MG63 (cell line): ENCODE results near the gene DMKN. TPM values are rescaled to one million over a fixed set of nuclear protein-coding genes. Genes with fewer than 3 reads are reported as not detected.
A peak's percentile ranks its signal among the peaks of the same experiment; 100 is the strongest.

Experiments
- DNase-seq: peaks from one replicate; pipeline ENCODE4 v3.0.0-alpha.2; 2020
- H3K27me3 ChIP-seq: fragments of 250-450 bp; sonication (Bioruptor Pico); 2 replicates; pipeline ENCODE4 v1.5.1; 2020; ENCODE audit warnings: mild to moderate bottlenecking, moderate library complexity
- H3K36me3 ChIP-seq: fragments of 250-450 bp; sonication (Bioruptor Pico); 2 replicates; pipeline ENCODE4 v1.5.1; 2020; ENCODE audit warnings: mild to moderate bottlenecking, moderate library complexity
- H3K4me3 ChIP-seq: fragments of 250-450 bp; sonication (Bioruptor Pico); 2 replicates; pipeline ENCODE4 v1.5.1; 2020; ENCODE audit warnings: mild to moderate bottlenecking, moderate library complexity
- H3K9me3 ChIP-seq: fragments of 250-450 bp; sonication (Bioruptor Pico); 2 replicates; pipeline ENCODE4 v1.5.1; 2020; ENCODE audit warnings: mild to moderate bottlenecking, moderate library complexity
- total RNA-seq: library from RNA; depleted of rRNA; stranded (reverse); fragments of >200 nt; shearing (Covaris generic); gene quantifications from 2 replicates; pipeline ENCODE4 v1.2.3, GENCODE V29; 2014; ENCODE audit warnings: low replicate concordance

DMKN gene
- total RNA-seq, 1 experiment from 2014 or later, result not detected

GRCh38 chr19:35553385-35554000 lies 40.0 kb upstream of the DMKN start:
- peaks cover 4% of the 10 kb centered on the region for H3K27me3 ChIP-seq
- DNase-seq, result no peak
- H3K4me3 ChIP-seq, result no peak overlapping the region
- no peaks in the 10 kb centered on the region for H3K9me3 ChIP-seq
- peaks cover 12% of the 10 kb centered on the region; the same call in 1 of the 2 replicates for H3K36me3 ChIP-seq

DNA sequence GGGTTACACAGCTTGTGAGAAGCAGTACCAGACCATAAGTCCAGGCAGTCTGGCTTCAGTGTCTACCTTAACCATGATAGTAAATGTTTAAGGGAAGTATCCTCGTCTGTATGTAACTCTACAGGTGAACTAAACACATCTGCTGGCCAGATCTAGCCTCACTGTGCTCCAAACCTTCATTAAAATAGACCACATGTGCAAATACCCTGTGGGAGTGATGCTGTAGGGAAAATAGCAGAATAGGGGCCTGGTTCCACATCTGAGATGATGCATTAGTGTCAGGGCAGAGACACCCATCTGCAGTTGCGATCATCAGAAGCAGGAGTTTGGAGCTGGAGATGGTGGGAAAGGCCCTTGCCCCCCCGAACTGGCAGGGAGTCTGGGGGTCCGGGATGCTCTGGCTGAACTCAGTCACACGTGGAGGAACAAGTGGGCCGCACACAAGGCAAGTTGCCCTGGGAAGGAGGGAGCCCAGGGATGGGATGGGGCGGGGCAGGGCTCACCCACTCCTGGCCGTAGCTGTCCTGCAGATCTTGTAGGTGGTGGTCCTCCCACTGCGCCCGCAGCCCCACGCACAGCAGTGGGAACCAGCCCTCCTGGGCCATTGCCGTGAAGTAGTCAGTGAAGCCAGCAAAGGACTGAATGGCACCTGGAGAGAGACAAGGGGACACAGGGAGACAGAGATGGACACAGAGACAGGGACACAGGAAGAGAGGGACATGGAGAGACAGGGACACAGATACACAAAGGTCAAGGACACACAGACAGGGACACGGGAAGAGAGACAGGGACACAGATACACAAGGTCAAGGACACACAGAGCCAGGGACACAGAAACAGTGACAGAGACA lies 39.3 kb upstream of the DMKN start:
- DNase-seq, result no peak
- Histone ChIP-seq H3K4me3 (no peak overlapping the region), H3K9me3 (no peaks in the 10 kb centered on the region)

DNA sequence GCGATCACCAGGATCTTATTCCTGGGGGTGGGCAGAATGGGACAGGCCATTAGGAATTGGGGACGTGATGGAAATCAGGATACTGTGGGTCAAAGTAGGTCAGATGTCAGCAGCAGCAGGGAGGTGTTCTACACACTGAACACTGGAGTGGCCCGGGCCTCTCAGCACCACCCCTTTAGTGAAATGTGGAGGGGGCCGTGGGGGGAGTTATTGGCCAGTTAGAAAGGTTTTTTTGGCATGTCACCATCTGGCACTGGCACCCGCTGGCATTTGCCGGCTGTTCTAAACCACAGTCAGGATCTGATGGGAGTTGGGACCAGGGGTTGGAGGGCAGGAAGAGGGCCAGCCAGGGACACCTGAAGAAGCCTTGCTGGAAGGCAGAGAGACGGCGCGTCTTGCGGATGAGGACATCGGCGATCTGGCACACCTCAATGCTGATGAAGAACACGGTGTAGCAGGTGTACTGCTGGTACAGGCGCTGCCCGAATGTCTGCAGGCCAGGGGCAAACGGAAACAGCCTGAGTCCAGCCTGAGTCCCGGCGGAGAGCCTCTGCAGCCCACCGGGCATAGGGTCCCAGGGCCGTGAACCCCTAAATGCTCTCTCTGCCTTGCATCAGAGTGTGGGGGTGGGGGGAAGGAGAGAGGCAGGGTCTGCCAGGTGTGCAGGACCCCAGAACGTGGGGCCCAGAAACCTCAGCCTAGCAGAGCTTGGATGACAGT lies 37.8 kb upstream of the DMKN start:
- H3K36me3 ChIP-seq, result peaks cover 34% of the 10 kb centered on the region
- no peaks in the 10 kb centered on the region for H3K9me3 ChIP-seq
- no peak overlapping the region for H3K4me3 ChIP-seq
- H3K27me3 ChIP-seq, result no peaks in the 10 kb centered on the region
- no peak for DNase-seq

More for the DNA sequence above, 39.3 kb upstream of the DMKN start:
- no peaks in the 10 kb centered on the region for H3K27me3 ChIP-seq
- peaks cover 19% of the 10 kb centered on the region for H3K36me3 ChIP-seq

DNA sequence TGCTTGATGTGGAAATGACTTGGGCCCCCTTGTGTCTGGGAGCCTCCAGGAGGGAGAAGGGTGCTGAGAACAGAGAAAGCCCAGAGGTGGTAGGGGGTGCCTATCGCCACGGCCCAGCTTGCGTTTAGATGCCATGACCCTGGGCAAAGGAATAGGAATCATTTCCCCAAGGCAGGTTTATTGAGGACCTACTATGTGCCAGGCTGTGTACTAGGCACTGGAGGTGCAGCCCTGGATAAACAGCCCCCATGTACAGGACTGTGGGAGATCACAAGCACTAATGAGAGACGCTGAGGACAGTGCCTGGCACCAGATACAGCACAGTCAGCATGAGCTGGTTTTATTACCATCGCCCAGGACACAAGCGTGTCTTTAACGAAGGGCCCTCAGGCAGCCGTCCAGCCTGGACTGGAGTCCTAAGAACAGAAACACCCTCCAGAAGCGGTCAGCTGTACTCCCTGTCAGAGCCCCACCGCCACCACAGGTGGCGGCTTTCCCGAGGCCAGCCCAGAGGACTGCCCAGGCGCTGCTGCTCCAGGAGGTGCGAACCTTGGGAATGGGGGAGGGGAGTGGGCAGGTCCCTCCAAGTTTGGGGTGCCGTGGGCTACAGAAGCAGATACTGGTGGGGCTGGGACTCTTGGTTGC lies 36.6 kb upstream of the DMKN start:
- Histone ChIP-seq H3K36me3 (peaks cover 34% of the 10 kb centered on the region), H3K9me3 (no peaks in the 10 kb centered on the region), H3K4me3 (no peak overlapping the region), H3K27me3 (no peaks in the 10 kb centered on the region)
- DNase-seq, result no peak

DNA sequence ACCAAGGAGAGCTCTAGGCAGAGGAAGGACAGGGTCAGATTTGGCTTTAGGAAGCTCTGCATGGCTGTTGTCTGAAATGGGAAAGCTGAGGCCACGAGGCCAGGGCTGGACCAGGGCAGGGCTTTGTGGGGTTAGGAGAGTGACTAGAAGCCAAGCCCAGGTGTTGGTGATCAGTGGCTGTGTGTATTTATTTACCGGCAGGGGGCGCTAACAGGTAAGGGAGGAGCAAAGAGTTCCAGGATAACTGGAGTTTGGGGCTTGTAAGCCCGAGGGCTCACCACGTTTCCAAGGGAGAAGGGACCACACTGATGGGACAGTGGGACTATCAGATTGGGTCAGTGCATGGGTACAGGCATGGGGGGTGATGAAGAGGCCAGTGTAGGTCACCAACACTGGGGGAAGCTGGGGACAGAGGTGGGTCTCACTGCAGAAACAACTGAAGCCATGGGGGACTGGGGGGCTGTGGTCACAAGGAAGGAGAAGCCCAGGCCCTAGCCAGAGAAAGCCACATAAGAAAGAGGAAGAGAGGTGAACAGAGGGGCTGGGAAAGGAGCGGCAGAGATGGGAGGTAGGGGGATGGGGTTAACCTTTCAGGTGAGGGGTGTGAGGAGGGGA lies 35.8 kb upstream of the DMKN start:
- no peak for DNase-seq
- no peaks in the 10 kb centered on the region for H3K27me3 ChIP-seq
- H3K4me3 ChIP-seq, result no peak overlapping the region
- peaks cover 36% of the 10 kb centered on the region for H3K36me3 ChIP-seq
- H3K9me3 ChIP-seq, result no peaks in the 10 kb centered on the region

GRCh38 chr19:35546532-35546931 lies 33.1 kb upstream of the DMKN start:
- Histone ChIP-seq H3K36me3 (peaks cover 53% of the 10 kb centered on the region), H3K9me3 (no peaks in the 10 kb centered on the region), H3K27me3 (no peaks in the 10 kb centered on the region), H3K4me3 (peak overlapping the region; percentile 74)
- no peak for DNase-seq

- peak overlapping the region; percentile 74 for H3K4me3 ChIP-seq
- DNase-seq, result peak; percentile 75
- no peaks in the 10 kb centered on the region for H3K27me3 ChIP-seq
- no peaks in the 10 kb centered on the region for H3K9me3 ChIP-seq
- H3K36me3 ChIP-seq, result peaks cover 53% of the 10 kb centered on the region
Observed at GRCh38 chr19:35545855-35546381, 32.5 kb upstream of the DMKN start.

DNA sequence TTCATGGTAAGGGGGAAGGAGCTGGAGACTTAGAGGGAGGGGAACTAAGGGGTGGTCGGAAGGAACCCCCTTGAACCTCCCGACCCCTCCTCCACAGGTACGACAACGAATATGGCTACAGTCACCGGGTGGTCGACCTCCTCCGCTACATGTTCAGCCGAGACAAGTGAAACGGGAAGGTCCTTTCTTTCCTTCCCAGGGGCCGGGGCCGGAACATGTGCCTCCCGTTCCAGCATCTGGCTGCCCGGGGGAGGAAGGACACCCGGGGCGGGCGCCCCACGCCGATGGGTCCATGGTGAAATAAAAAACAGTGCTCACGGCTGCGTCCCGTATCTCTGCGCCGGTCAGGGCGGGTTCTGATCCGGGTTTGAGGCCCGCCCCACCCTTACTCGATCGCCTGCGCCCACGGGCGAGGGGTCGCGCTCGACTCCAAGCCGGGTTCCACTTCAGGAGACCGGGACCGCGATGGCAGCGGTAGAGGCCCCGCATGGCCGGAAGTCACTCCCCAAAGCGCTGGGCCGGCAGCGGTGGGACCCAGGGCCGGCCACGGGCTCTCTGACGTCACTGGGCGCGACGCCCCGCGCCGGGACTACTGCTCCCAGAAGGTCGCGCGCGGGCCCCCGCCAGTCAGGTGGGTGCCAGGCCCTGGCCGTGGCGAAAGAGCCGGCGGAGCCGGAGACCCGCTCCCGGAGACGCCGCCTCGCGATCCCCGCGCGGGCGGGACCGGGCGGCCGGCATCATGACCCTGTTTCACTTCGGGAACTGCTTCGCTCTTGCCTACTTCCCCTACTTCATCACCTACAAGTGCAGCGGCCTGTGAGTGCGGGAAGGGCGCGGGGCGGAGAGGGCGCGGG lies 31.8 kb upstream of the DMKN start, which contains the start of gene TMEM147:
Gene TMEM147 (plus strand): TSS at position 626 of the 854 bp plus-strand sequence. CDS start 114 bp downstream, at position 740.
- peaks cover 53% of the 10 kb centered on the region for H3K36me3 ChIP-seq

GRCh38 chr19:35544110-35544802 lies 30.8 kb upstream of the DMKN start:
- no peaks in the 10 kb centered on the region for H3K27me3 ChIP-seq
- no peaks in the 10 kb centered on the region for H3K9me3 ChIP-seq
- DNase-seq, result no peak
- peak overlapping the region; percentile 74 for H3K4me3 ChIP-seq
- peaks cover 48% of the 10 kb centered on the region for H3K36me3 ChIP-seq

More for the DNA sequence above, 31.8 kb upstream of the DMKN start, which contains the start of gene TMEM147:
- peak; percentile 97 for DNase-seq
- Histone ChIP-seq H3K9me3 (no peaks in the 10 kb centered on the region), H3K27me3 (no peaks in the 10 kb centered on the region), H3K4me3 (peak within 1 kb of the TSS; percentile 74)

DNA sequence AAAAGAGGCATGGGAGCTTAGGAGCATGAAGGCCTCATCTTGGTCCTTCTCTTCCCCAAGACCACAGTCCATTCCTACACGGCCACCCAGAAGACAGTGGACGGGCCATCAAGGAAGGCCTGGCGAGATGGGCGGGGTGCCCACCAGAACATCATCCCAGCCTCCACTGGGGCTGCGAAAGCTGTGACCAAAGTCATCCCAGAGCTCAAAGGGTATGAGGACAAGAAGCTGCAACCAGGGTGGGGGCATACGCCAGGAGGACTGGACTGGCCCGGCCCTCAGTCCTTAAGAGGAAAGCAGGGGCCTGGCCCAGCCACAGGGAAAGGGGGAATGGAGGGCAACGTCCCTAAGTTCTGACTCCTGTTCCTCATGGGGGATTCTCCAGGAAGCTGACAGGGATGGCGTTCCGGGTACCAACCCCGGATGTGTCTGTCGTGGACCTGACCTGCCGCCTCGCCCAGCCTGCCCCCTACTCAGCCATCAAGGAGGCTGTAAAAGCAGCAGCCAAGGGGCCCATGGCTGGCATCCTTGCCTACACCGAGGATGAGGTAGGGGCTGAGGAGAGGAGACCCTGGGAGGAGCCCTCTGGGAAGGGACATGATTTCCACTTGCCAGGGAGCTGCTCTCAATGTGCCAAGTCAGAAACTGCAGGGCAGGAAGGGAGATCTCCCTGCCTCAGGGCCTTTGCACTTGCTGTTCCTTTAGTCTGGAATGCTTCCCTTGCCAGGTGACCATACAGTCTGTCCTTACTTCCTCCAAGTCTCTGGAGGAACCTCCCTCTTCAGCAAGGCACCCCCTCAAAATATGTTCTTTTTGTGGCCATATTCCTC lies 30.0 kb upstream of the DMKN start:
- H3K36me3 ChIP-seq, result peaks cover 42% of the 10 kb centered on the region
- DNase-seq, result no peak
- H3K9me3 ChIP-seq, result no peaks in the 10 kb centered on the region
- no peaks in the 10 kb centered on the region for H3K27me3 ChIP-seq
- H3K4me3 ChIP-seq, result peak overlapping the region; percentile 74

DNA sequence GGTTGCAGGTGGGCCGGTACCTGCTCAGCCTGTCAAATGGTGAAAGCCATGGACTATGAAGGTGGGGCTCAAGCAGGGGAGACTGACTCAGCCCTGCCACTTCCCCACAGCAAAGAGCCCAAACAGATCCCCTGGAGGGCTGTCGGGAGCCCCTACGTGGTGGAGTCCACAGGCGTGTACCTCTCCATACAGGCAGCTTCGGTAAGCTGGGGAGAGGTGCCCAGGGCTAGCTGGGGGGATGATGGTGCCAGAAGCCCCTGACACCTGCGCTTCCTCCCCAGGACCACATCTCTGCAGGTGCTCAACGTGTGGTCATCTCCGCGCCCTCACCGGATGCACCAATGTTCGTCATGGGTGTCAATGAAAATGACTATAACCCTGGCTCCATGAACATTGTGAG lies 28.8 kb upstream of the DMKN start:
- Histone ChIP-seq H3K9me3 (no peaks in the 10 kb centered on the region), H3K36me3 (peaks cover 29% of the 10 kb centered on the region), H3K4me3 (no peak overlapping the region), H3K27me3 (no peaks in the 10 kb centered on the region)
- DNase-seq, result no peak

GRCh38 chr19:35540356-35540927 lies 27.0 kb upstream of the DMKN start:
- Histone ChIP-seq H3K4me3 (no peak overlapping the region), H3K9me3 (no peaks in the 10 kb centered on the region), H3K36me3 (peaks cover 19% of the 10 kb centered on the region), H3K27me3 (no peaks in the 10 kb centered on the region)
- DNase-seq, result no peak

DNA sequence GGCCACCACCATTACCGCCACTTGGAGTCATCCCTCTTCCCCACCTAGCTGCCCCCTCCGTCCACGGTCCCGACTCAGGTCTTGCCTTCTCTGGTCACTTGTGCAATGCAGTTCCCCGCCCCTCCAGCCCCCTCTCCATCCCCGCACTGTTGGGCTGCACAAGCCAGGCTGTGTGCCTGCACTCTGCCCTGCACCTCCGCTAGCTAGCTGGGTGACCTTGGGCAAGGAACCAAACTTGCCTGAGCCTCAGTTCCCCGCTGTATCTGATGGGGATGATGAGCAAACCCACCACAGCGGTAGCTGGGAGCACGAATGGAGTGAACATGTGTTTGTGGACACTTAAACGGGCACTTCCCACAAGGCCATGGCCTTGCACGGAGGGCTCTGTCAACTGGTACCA lies 26.4 kb upstream of the DMKN start:
- H3K9me3 ChIP-seq, result no peaks in the 10 kb centered on the region
- DNase-seq, result no peak
- H3K4me3 ChIP-seq, result no peak overlapping the region
- H3K36me3 ChIP-seq, result peaks cover 19% of the 10 kb centered on the region
- H3K27me3 ChIP-seq, result no peaks in the 10 kb centered on the region

GRCh38 chr19:35539314-35539713 lies 25.9 kb upstream of the DMKN start:
- DNase-seq, result no peak
- H3K27me3 ChIP-seq, result no peaks in the 10 kb centered on the region
- H3K36me3 ChIP-seq, result peaks cover 18% of the 10 kb centered on the region
- no peaks in the 10 kb centered on the region for H3K9me3 ChIP-seq
- no peak overlapping the region for H3K4me3 ChIP-seq
